ENCODE data around the gene UHRF1. TPM values are rescaled to one million over a fixed set of nuclear protein-coding genes. Genes with fewer than 3 reads are reported as not detected.

Gene UHRF1
- total RNA-seq, 1 experiment from 2014 or later: 109 TPM

GRCh38 chr19:4979211-4979807, 70.0 kb downstream of the UHRF1 start:
- peaks cover 17 to 36% of the 10 kb centered on the region in 2 experiments for H3K4me1 ChIP-seq (ENCODE audit: control insufficient read depth in 1 of 2, insufficient read depth in 2 of 2, low read length in 2 of 2)
- H4K20me1 ChIP-seq (ENCODE audit: insufficient read depth): no peaks in the 10 kb centered on the region
- H3K79me2 ChIP-seq (ENCODE audit: insufficient read depth, low read length): peaks cover 42% of the 10 kb centered on the region
- RAD21 ChIA-PET (ENCODE audit: low non-redundant PET in 1 of 2, low total read pairs in 2 of 2, uncharacterized antibody in 2 of 2, unreplicated experiment in 2 of 2): no interaction called here
- no peak overlapping the region for H2AFZ ChIP-seq (ENCODE audit: low read depth, low read length, poor library complexity, severe bottlenecking)
- H3K36me3 ChIP-seq (ENCODE audit: control insufficient read depth in 1 of 2, insufficient read depth in 2 of 2, low read length in 2 of 2): 0 out of 4 replicates have a peak, but pooled peaks cover 0 to 2% of the 10 kb centered on the region in 2 experiments
- BruUV-seq (replicated peaks): no TSS peak
- no peaks in the 10 kb centered on the region for H3K27me3 ChIP-seq (ENCODE audit: insufficient read depth, low read length)
- TF ChIP-seq TCF7L2 (IDR thresholded peaks at IDR 0.05; ENCODE audit: borderline replicate concordance, extremely low read depth, insufficient read depth, insufficient read length): no peak
- no peak for ATAC-seq
- DNase-seq (ENCODE audit: low read depth, low spot score): no peak
- intact Hi-C loops (cut with micrococcal nuclease): loop anchor here (10.0 kb wide), 1 partner anchor 255 kb away; the partner anchor contains the start of gene DPP9
- no peak overlapping the region for H3K4me2 ChIP-seq (ENCODE audit: low read length)
- POLR2A ChIA-PET: interaction anchor here (1.3 to 1.6 kb wide), 2 partner anchors 9 to 11 kb away, joined by 4 to 5 read pairs; partner anchors contain the start of gene KDM4B
- H3K4me3 ChIP-seq (replicated peaks in 1 of 2; ENCODE audit: low read depth in 1 of 2, low read length in 2 of 2): no peak overlapping the region
- H3K9ac ChIP-seq (ENCODE audit: low read length): no peak overlapping the region
- H3K9me2 ChIP-seq (ENCODE audit: insufficient read depth): no peaks in the 10 kb centered on the region
- H3K9me3 ChIP-seq (ENCODE audit: control insufficient read depth in 1 of 2, insufficient read depth in 1 of 2, low read depth in 1 of 2, low read length in 2 of 2): no peaks in the 10 kb centered on the region
- CTCF ChIA-PET: no interaction called here
- no peak overlapping the region for H3K27ac ChIP-seq (ENCODE audit: low read depth, low read length)

- H3K79me2 ChIP-seq (ENCODE audit: insufficient read depth, low read length): peaks cover 41% of the 10 kb centered on the region
- H3K27me3 ChIP-seq (ENCODE audit: insufficient read depth, low read length): no peaks in the 10 kb centered on the region
- H3K36me3 ChIP-seq (ENCODE audit: control insufficient read depth in 1 of 2, insufficient read depth in 2 of 2, low read length in 2 of 2): 0 out of 4 replicates have a peak, but pooled peaks cover 0 to 2% of the 10 kb centered on the region in 2 experiments
- BruUV-seq (replicated peaks): no TSS peak
- H3K9me3 ChIP-seq (ENCODE audit: control insufficient read depth in 1 of 2, insufficient read depth in 1 of 2, low read depth in 1 of 2, low read length in 2 of 2): no peaks in the 10 kb centered on the region
- no peak overlapping the region for H3K27ac ChIP-seq (ENCODE audit: low read depth, low read length)
- peaks cover 17 to 36% of the 10 kb centered on the region in 2 experiments for H3K4me1 ChIP-seq (ENCODE audit: control insufficient read depth in 1 of 2, insufficient read depth in 2 of 2, low read length in 2 of 2)
- no peaks in the 10 kb centered on the region for H3K9me2 ChIP-seq (ENCODE audit: insufficient read depth)
- ChIA-PET POLR2A (interaction anchor here (1.3 to 1.6 kb wide), 2 partner anchors 10 to 11 kb away, joined by 4 to 5 read pairs; partner anchors contain the start of gene KDM4B), RAD21 (ENCODE audit: low non-redundant PET in 1 of 2, low total read pairs in 2 of 2, uncharacterized antibody in 2 of 2, unreplicated experiment in 2 of 2) (no interaction called here), CTCF (interaction anchor here (0.7 kb wide), 1 partner anchor 22 kb away, joined by 3 read pairs; no protein-coding TSS in a partner anchor)
- no peak overlapping the region for H3K4me3 ChIP-seq (replicated peaks in 1 of 2; ENCODE audit: low read depth in 1 of 2, low read length in 2 of 2)
- H3K9ac ChIP-seq (ENCODE audit: low read length): no peak overlapping the region
- intact Hi-C loops (cut with micrococcal nuclease): no loop called here
- DNase-seq (ENCODE audit: low read depth, low spot score): no peak
- no peak overlapping the region for H2AFZ ChIP-seq (ENCODE audit: low read depth, low read length, poor library complexity, severe bottlenecking)
- no peak for ATAC-seq
- no peak overlapping the region for H3K4me2 ChIP-seq (ENCODE audit: low read length)
- H4K20me1 ChIP-seq (ENCODE audit: insufficient read depth): no peaks in the 10 kb centered on the region
- TF ChIP-seq EGR1 (IDR thresholded peaks at IDR 0.05; ENCODE audit: low read depth): no peak
- TF ChIP-seq CEBPB (IDR thresholded peaks at IDR 0.05; ENCODE audit: low read depth): no peak
- no peak for TF ChIP-seq EZH2phosphoT487 (IDR thresholded peaks at IDR 0.05; ENCODE audit: borderline replicate concordance)
- no peak for TF ChIP-seq JUND (IDR thresholded peaks at IDR 0.05)
- no peak for TF ChIP-seq RAD21 (IDR thresholded peaks at IDR 0.05; ENCODE audit: low read depth)
- no peak for TF ChIP-seq SRF (IDR thresholded peaks at IDR 0.05; ENCODE audit: low read depth)
- no peak for TF ChIP-seq ZBTB33 (IDR thresholded peaks at IDR 0.05; ENCODE audit: extremely low read depth, insufficient replicate concordance, low read length)
- TF ChIP-seq REST (IDR thresholded peaks at IDR 0.05; ENCODE audit: low read depth): no peak
- no peak for TF ChIP-seq CTCF (IDR thresholded peaks at IDR 0.05 in 2 of 3, conservative IDR thresholded peaks at IDR 0.05 in 1 of 3; ENCODE audit: borderline replicate concordance in 1 of 3, insufficient read depth in 1 of 3, low read depth in 2 of 3, low read length in 2 of 3)
- TF ChIP-seq ELF1 (IDR thresholded peaks at IDR 0.05; ENCODE audit: borderline replicate concordance, low read depth): no peak
These were observed 70.8 kb downstream of the UHRF1 start for GRCh38 chr19:4980067-4980466.
